GM18867 (cell line): ENCODE results near the gene NLGN1.
"Not testable (repeated sequence)": the region's sequence is repeated elsewhere in the genome, so short reads cannot be mapped to it uniquely, and the experiment has no call there.

Experiments
- ATAC-seq: cut with Tn5 transposase; IDR thresholded peaks from one replicate; pipeline ENCODE4 v1.9.1; 2021; ENCODE audit warnings: mild to moderate bottlenecking, moderate library complexity; ENCODE audit not compliant: unreplicated experiment

NLGN1 gene

DNA sequence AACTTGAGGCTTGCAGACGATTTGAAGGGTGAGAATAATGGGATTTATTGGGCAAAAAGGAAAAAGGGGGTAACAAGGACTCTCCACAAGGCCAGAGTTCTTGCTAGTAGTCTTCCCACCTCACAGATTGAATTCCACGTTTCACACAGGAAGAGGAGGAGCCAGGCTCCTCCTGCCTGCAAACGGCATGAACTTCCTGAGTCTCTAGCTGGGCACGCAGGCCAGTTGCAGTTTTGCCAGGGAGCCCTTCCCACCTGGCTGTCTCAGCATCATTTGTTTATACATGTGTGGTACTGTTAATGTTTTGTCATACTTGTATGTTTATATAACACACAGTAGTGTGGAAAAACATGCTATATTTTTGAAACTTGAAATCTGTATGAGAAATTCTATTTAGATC lies 155.0 kb downstream of the NLGN1 start:
- ATAC-seq, result no peak

DNA sequence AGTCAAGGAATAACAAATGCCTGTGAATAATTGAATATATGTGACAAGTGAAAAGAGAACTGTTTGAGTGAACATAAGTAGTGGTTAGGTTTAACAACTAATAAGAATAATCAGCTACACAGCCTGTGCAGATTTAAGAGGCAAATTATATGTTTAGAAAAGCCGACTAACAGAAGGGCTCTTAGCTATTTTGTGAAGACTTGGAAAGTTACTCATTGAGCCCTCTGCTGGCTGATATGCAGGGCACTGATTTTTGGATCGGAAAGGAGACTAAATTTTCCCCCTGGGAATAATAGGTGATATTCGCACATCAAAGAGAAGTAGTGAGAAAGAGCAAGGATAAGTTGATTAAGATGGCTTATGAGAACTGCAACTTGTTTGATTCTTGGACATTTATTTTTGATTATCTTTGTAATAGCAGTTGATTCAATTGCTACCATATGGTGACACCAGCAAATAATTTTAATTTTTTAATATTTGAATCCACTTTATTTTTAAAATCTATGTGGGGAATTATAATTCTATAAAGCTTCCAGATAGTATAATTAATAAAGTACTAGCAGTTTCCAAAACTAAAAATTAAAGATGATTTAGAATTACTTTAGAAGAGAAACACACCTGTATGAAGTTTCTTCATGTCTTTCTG lies 156.2 kb downstream of the NLGN1 start:
- no peak for ATAC-seq

DNA sequence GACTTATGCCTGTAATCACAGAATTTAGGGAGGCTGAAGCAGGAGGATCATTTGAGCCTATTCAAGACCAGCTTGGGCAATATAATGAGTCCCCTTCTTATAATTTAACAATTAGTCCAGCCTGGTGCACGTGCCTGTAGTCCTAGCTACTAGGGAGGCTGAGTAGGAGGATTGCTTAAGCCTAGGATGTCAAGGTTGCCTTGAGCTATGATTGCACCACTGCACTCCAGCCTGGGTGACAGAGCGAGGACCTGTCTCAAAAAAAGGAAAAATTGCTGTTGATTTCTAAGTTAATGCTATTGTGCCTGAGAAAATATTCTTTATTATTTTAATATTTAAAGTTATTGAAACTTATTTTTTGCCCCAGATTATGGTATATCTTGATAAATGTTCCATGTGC lies 159.0 kb downstream of the NLGN1 start:
- no peak for ATAC-seq

DNA sequence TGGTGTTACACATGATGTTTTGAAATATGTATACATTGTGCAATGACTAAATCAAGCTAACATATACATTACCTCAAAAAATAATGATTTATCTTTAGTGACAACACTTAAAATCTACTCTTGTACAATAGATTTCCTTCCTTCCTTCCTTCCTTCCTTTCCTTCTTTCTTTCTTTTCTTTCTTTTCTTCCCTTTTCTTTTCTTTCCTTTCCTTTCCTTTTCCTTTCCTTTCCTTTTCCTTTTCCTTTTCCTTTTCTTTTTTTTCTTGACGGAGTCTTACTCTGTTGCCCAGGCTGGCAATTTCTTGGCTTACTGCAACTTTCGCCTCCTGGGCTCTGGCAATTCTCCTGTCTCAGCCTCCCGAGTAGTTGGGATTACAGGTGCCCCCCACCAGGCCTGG lies 170.5 kb downstream of the NLGN1 start:
- ATAC-seq, result no peak

DNA sequence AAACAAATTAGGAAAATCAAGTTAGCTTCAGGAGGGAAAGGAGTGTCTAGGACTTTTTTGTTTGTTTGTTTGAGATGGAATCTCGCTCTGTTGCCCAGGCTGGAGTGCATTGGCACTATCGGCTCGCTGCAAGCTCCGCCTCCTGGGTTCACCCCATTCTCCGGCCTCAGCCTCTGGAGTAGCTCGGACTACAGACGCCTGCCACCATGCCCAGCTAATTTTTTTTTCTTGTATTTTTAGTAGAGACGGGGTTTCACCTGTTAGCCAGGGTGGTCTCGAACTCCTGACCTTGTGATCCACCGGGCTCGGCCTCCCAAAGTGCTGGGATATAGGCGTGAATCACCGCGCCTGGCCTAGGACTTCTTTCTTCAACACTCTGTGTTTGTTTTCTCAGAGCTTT lies 171.1 kb downstream of the NLGN1 start:
- ATAC-seq, result no peak

DNA sequence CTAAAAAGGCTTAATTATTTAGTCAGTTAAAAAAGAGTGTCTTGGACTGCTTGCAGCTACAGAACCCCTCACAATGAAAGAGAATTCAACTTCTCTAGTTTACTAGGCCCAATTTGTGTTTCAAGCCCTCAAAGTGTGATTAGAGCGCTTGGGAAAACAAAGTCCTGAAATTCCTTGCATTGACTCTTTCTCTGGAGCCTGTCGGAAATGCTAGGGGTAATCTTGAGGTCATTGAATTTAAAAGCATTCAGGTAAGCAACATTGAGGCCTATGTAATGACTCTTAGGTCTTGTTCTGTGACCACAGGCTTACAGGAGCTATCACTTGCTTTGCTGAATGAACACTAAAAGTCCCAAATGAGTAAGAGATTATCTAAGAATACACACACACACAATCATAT lies 186.0 kb downstream of the NLGN1 start:
- ATAC-seq, result no peak

DNA sequence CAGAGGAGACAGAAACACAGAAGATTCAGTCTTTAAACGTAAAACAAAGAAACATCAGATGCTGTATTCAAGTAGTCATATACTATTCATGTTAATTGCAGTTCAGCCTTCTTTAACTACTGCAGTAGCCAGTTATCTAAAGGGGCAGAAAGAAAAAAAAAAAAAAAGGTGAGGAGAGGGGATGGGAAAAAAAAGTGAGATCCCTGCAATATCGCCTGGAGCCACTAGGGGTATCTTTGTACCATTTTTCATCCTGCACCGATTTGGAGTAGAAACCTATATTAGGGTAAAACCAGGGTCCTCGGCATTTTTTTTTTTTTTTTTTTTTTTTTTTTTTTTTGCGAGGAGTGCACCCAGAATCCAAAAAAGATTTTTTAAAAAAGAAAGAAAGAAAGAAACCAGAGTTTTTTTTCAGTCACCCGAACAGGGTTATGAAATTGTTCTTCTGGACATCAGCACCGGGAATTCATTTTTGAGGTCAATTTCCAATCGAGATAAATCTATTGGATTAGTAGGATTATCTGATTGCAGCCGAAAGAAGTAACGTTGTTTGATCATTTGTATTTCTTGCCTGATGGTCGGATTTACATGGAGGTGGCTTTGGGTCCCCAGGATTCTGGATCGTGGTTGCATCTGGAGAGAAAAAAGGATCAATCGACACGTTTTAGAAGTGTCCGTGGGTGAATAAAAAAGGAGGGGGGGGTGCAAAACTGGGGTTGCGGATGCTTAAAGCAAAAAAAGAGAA lies 186.7 kb downstream of the NLGN1 start:
- ATAC-seq, result no peak

DNA sequence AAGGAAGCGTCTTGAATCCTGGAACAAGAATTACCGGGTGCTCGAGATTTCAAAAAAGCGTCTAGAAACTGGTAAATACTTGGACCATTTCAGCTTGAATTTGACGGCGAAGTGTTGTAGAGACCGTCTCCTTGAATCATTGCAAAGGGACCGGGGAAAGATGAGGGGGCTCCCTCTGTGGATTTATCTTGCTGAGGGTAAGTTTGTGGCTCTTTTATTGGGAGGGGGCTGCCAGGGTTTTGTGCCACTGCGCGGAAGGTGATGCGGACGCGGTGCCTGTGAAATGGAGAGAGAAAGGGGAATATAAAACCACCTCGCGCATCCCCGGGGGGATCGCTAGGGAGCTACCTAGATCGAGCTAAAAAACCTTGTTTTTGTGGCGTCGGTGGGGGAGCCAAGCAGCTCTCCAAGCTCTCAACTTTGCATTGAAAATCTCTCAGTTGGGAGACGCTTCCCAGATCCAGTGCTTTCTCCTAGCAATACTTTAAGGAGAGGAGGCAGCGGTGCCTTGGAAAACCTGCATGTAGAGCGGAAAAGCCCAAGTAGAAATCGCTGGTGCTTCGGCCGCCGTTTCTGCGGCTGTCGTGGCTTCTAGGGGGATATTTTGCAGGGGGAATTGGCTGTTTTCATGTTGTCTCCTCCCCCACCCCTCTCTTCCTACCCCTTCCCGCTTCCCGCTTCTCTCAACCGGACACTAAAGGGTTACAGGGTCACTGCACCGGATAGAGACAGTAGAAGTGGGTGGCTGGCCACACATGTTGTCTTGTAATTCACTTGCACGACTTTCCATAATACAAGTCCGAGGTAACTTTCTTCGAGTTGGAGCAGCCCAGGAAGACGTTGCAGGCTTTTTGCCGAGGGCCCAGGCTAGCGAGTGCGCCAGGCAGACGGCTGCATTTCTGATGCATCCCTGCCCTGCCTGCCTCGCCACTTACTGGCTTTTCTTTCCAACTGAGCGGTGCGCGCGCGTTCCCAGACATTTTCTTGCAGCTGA lies 187.6 kb downstream of the NLGN1 start:
- ATAC-seq, result no peak

DNA sequence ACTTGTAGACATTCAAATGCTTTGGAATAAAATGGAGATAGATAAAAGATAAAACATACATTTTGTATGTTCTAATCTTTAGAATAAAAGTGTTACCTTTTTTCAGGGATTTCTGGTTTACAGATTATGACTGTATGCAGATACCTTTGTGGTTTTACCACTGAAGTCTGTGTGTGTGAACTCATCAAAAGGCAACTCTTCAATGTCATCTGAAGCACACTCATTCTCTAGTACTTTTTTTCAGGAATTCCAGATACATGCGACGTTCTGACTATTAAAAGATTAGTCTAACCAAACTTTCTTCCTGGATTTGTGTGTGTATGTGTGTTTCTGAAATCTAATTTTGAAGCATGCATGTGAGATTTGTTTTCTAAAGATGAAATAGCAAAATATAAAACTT lies 188.6 kb downstream of the NLGN1 start:
- ATAC-seq, result no peak

DNA sequence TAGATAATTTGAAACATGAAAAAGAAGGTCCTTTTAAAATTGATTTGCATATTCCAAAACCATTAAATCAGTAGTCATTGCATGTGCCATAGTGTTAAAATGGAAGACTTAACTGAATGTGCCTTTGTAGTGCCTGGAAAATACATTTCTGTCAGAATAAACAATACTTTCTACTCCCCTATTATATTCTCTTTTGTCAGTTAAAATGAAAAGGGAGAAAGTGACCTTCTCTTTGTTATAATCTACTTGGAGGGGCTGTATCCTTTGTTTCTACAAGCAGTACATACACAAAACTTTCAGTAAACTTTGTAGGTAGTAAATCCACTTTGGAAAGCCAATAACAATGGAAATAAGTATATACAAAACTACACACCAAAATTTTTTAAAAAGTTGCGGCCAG lies 189.5 kb downstream of the NLGN1 start:
- ATAC-seq, result no peak

DNA sequence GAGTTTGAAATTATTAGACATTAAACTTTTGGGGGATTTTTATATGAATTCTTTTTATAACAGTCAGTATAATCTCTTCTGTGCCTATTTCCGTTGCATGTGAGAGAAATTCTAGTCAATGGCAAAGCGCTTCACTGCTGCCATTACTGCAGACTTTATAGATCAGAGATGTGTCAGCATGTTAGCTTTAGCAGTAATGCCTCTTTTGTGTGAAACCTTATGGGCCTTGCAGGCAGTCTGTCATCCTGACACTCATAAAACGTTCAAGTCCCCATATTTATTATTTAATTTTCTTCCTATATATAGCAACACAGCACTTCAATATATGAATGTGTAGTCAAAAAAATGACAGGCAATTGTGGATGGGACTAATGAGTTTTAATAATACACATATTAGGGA lies 191.0 kb downstream of the NLGN1 start:
- no peak for ATAC-seq

DNA sequence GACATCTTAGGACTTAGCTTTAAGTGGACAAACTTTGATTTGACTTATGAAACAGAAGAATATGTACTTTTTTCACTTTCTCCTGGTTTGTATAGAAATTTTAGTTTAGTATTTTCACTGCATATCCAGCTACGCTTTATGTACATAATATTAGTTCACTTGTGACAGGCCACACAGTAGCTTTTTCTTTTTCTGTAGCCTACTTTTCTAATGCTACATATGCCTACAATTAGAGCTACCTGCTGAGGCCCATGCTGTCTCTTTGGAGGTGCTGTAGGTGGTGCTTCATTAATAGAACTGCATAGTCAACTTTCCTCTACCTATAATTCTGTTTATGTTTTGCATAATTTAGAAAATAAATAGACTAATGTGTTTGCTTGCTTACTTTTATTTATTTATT lies 191.6 kb downstream of the NLGN1 start:
- no peak for ATAC-seq

DNA sequence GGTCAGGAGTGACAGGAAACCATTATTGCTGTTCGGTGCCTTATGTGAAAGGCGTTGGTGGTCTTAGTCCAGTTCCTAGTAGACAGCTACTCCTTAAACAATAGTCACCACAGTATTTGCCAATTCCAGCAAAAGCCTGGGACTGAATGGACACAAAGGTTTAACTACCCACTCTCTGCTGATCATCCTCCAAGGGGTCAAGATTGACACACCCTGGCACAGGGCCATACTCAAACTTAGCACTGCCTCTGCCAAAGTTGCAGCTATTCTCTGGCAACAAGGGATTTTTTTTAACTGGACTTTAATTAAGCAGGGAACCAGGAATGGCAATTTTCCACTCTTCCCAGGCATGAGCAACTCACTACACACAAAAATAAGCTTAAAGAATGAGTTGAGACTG lies 193.9 kb downstream of the NLGN1 start:
- ATAC-seq, result no peak

DNA sequence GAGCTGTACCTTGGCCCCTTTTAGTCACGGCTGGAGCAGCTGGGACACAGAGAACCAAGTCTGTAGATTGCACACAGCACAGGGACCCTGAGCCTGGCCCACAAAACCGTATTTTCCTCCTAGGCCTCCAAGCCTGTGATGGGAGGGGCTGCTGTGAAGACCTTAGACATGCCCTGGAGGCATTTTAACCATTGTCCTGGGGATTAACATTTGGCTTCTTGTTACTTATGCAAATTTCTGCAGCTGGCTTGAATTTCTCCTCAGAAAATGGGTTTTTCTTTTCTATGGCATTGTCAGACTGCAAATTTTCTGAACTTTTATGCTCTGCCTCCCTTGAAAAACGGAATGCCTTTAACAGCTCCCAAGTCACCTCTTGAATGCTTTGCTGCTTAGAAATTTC lies 197.3 kb downstream of the NLGN1 start:
- not testable (repeated sequence) for ATAC-seq

DNA sequence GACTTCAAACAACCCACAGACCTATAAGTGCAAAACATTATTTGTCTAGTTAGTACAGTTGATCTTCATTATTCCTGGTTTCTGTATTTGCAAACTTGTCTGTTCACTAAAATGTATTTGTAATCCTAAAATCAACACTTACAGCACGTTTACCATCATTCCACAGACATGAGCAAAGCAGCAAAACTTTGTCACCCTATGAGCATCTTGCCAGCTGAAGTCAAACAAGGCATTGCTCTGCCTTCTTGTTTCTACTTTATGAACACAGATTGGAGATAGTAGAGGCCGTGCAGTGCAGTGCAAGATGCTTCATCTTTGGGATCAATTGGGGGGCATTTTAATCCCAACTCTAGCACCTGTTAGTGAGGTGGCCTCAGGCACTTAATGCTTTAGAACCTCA lies 202.1 kb downstream of the NLGN1 start:
- no peak for ATAC-seq

DNA sequence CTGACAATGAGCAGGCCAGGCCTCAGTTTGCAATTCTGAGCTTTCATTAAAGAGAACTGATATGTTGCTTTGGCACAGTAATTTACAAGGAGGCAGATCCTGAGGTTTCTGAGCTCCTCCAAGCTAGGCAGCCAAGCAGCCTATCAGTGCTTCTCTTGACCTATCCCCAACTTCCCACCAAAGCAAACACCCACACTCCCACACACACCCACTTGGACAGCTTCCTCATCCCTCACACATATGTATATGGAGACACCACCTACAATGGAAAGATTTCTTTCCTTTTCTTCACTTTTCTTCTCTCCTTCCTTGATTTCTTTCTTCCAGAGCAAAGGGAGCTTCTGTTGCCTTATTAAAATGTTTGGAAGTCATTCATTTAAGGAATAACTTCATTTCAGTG lies 217.0 kb downstream of the NLGN1 start:
- no peak for ATAC-seq

DNA sequence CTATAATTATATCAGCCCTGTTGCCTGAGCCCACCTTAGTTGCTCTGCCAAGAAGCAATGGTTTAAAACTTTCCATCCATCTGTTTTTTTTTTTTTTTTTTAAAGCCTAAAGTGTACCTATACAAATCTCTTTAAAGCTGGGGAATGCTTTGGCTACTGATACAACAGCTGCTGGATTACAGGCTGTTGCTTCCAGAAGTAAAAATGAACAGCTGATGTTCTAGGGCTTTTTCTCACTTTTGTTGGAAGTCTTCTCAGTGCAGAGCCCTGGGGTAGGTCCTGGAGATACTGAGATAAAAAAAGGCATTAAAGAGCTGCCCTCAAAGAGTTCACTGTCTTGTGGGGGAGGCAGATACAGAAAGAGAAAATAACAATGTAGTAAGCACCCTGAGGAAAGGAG lies 218.1 kb downstream of the NLGN1 start:
- no peak for ATAC-seq

DNA sequence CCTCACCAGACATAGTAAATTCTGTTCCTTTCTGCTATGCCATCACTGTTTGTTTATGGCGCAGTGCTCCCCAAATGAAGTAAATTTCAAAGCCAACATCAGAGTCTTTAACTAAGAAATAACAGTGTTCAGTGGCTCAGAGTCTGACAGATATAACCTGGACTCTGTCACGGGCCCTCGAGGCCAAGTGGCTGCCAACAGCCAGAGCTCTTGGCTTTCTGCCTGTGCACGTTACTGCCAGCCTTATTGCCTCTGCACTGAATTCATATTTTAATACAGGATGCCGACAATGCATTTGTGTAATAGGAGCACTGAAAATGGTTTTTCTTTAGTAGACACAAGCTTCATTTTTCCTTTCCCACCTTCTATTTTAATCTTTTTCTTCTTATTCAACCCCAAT lies 219.9 kb downstream of the NLGN1 start:
- no peak for ATAC-seq

DNA sequence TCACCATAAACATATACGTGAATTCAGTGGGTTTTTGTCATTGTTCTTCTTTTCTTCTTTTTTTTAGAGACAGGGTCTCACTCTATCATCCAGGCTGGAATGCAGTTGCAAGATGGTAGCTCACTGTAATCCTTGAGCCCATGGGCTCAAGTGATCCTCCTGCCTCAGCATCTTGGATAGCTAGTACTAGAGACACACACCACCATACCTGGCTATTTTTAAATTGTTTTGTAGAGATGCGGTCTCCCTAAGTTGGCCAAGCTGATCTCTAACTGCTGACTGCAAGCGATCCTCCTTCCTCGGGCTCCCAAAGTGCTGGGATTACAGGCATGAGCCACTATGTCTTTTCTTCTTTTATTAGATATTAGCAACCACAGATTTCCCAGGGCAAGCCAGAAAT lies 220.6 kb downstream of the NLGN1 start:
- ATAC-seq, result no peak

DNA sequence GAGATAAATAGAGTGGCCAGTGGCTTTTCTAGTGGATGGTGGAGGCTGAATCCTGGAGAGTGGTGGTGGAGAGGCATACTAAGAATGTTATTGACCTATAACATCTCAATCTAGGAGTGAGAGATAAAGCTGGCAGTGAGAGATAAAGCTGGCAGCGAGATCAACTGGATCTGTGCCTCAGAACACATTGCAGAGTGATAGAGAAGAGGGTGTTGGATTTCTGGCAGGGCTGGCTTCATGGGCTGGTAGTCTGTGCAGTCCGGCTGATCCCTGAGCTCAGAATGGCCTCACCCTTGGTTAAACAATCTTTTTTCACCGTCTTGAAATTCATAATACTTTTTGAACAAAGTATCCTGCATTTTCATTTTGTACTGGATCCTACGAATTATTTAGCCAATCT lies 221.2 kb downstream of the NLGN1 start:
- no peak for ATAC-seq

DNA sequence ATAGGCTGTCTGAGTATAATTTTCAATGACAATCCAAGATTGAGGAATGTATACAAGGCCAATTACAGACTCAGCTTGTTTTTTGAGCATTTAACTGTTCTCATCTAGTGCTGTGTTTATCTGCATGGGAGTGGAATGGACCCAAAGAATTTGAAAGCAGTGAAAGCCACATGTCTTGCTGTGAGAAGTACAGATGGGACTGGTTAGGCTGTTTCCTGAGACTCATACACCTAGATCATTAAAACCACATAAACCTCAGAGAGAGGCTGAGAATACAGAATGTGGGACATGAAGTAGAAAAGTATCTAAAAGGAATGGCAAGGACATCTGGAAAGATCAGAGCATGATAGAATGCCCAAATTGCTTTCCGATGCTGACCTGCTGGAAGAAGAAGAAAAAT lies 224.6 kb downstream of the NLGN1 start:
- no peak for ATAC-seq

DNA sequence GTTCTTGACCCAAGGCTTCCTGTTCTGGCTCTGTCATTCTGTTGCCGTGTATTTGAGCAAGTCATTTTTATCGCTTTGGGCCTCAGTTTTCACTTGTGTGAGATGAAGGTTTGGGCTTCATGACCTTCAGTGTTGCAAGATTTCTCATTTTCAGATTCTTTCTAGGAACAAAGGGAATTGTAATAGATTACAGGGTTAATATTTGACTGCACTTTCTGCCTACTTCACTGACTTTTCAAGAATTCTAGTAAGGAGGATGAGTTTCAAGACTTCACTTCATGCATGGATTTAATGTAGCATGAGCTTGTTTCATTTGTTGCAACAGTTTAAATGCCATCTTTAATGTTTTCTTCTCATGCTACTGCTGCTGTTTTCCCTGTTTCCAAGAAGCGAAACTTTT lies 226.5 kb downstream of the NLGN1 start:
- no peak for ATAC-seq
